Measurements from ENCODE around the gene GALNT12.

The GALNT12 gene, protein sequence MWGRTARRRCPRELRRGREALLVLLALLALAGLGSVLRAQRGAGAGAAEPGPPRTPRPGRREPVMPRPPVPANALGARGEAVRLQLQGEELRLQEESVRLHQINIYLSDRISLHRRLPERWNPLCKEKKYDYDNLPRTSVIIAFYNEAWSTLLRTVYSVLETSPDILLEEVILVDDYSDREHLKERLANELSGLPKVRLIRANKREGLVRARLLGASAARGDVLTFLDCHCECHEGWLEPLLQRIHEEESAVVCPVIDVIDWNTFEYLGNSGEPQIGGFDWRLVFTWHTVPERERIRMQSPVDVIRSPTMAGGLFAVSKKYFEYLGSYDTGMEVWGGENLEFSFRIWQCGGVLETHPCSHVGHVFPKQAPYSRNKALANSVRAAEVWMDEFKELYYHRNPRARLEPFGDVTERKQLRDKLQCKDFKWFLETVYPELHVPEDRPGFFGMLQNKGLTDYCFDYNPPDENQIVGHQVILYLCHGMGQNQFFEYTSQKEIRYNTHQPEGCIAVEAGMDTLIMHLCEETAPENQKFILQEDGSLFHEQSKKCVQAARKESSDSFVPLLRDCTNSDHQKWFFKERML

DNA sequence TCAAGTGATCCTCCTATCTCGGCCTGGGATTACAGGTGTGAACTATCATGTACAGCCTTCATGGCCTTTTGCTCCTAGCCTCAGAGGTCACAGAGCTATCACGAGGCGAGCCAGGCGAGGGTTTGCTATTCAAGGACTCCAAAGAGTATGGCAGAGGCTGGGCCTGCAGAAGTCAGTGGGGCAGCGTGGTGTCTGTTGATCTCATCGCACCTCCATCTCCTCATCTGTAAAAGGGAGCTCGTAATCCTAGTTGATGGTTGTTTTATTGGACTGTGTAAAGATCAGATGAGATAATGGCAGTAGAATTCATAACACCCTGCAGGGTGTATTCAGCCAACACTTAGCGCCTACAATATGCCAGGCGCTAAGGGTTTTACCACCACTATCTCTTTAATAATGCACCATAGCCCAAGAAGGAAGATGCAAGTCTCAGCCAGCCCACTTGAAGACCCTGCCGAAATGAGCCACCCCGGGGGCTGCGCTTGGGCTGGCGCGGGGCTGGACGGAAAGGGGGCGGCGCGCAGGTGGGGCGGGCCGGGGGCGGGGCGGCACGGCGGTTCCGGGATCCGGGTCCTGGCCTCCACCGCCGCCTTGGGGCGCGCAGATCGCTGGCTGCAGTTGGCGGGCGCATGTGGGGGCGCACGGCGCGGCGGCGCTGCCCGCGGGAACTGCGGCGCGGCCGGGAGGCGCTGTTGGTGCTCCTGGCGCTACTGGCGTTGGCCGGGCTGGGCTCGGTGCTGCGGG is at the start of gene GALNT12:
GALNT12 (plus strand) TSS at position 601 of the 744 bp plus-strand sequence; CDS start at position 630, 29 bp downstream.
- TF ChIP-seq, protein P1, sequence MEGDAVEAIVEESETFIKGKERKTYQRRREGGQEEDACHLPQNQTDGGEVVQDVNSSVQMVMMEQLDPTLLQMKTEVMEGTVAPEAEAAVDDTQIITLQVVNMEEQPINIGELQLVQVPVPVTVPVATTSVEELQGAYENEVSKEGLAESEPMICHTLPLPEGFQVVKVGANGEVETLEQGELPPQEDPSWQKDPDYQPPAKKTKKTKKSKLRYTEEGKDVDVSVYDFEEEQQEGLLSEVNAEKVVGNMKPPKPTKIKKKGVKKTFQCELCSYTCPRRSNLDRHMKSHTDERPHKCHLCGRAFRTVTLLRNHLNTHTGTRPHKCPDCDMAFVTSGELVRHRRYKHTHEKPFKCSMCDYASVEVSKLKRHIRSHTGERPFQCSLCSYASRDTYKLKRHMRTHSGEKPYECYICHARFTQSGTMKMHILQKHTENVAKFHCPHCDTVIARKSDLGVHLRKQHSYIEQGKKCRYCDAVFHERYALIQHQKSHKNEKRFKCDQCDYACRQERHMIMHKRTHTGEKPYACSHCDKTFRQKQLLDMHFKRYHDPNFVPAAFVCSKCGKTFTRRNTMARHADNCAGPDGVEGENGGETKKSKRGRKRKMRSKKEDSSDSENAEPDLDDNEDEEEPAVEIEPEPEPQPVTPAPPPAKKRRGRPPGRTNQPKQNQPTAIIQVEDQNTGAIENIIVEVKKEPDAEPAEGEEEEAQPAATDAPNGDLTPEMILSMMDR (IDR thresholded peaks at IDR 0.05) = no peak
- no peak for DNase-seq (ENCODE audit: low spot score)
- H3K27ac ChIP-seq = no peak within 1 kb of the TSS
- peak within 1 kb of the TSS; percentile 79 for H3K4me3 ChIP-seq

DNA sequence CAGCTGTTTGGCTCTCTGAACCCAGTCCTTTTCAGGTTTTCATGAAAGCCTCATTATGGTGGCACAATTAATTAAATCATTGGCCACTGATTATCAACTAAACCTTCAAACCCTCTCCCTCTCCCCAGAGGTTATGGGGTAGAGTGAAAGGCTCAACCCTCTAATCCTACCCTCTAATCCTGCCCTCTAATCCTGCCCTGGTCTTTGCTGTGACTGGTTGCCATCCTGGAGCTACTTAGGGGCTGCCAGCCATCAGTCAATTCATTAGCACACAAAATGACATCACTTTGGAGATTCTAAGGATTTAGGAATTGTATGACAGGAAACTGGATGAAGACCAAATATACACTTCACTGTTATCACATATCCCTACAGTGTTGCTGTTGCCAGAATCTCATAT is 47.2 kb upstream of the GALNT12 start:
- Histone ChIP-seq H3K4me3 (no peak overlapping the region), H3K27ac (no peak overlapping the region)
- DNase-seq (ENCODE audit: low spot score) = no peak
- TF ChIP-seq, protein P1 (IDR thresholded peaks at IDR 0.05) = no peak

DNA sequence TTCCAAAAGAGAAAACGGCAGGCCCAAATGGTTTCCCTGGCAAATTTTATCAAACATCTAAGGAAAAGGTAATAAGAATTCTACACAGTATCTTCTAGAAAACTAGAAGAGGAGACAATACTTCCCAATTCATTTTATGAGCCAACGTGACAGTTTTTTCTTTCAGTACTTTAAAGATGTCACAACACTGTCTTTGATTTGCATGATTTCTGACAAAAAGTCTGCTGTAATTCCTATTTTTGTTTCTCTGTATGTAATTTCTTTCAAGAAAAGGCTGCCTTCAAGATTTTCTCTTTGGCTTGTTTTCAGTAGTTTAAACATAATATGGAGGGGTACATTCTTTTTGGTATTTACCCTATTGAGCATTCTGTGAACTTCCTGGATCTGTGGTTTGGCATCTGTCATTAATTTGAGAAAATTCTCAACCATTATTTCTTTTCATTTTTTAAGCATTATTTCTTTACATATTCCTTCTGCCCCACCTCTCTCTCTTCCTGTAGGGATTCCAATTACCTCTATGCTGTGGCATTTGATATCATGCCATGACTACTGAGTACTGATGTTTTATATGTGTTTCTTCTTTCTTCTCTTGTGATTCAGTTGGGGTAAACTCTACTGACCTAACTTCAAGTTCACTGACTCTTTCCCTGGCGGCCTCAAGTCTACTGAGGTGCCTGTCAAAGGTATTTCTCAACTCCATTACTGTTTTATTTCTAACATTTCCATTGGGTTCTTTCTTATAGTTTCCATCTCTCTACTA is 43.3 kb upstream of the GALNT12 start:
- TF ChIP-seq, protein P1 (IDR thresholded peaks at IDR 0.05) = no peak
- Histone ChIP-seq H3K27ac (no peak overlapping the region), H3K4me3 (no peak overlapping the region)
- no peak for DNase-seq (ENCODE audit: low spot score)

DNA sequence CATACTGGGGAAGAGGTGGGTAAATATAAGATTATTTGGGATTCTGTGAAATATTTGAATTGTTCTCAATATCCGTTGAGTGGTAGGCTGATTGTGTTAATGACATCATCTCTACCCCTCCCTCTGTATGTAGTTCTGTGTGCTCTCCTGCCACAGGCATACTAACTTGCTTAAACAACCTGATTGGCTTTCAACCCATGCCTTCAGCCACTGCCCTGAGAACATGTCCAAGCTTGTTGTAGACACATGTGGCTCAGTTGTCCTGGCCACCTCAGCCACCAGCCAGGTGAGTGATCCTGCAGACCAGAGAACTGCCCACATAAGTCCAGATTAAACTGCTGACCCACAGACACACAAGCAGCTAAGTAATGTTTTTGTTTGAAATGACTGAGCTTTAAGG is 42.2 kb upstream of the GALNT12 start:
- no peak overlapping the region for H3K4me3 ChIP-seq
- DNase-seq (ENCODE audit: low spot score) = no peak
- TF ChIP-seq, protein P1 (IDR thresholded peaks at IDR 0.05) = no peak
- no peak overlapping the region for H3K27ac ChIP-seq

DNA sequence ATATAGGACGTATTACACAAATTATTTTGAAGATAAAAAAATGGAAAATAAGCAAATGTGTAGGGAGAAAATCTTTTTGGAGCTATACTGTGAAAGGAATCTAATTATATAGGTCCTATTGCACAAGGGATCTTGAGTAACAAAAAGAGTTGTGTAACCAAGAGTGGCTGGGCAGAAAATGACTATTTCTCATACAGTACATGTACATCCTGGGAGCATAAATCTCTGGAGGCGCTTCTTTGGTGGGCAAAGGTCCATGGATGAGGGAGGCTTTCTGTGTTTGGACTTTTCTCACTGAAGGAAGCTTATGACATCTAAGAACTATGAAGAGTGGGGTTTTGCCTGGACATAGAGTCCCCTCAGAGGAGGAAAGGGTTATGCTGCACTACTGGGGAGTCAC is 40.9 kb upstream of the GALNT12 start:
- Histone ChIP-seq H3K27ac (no peak overlapping the region), H3K4me3 (no peak overlapping the region)
- TF ChIP-seq, protein P1 (IDR thresholded peaks at IDR 0.05) = no peak
- no peak for DNase-seq (ENCODE audit: low spot score)

DNA sequence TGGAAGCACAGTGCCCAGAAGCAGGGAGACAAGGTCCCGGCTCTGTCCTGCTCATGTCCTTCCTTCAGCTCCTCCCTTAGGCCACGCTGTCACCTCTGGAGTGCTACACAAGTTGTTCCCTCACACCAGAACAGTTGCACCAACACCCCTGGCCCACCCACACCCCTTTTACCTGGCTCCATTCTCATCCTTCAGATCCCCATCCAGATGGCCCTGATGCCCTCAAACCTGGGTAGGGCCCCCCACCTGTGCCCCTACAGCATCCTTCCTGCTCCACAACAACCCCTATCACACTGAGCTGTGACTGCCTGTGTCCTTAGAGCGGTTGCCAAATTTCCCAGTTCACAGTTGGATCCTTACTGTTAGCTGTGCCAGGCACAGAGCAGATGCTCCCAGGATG is 40.3 kb upstream of the GALNT12 start:
- Histone ChIP-seq H3K4me3 (no peak overlapping the region), H3K27ac (no peak overlapping the region)
- TF ChIP-seq, protein P1 (IDR thresholded peaks at IDR 0.05) = no peak
- DNase-seq (ENCODE audit: low spot score) = no peak

All from coronary artery (tissue), 2 donors.